Tibial artery (tissue), 4 donors: ENCODE results near the gene MAP4K2.

ENCODE experiments used
- DNase-seq, 2 donors: peaks; one replicate each; pipeline ENCODE4 v3.0.0-alpha.2; 2019
- H3K27ac ChIP-seq, 2 donors: fragments of 200-600 bp; sonication (generic) in 1 of 2; 1 replicate in 1 of 2; 2 replicates in 1 of 2; pipeline ENCODE4 v1.5.1; 2018 to 2019; ENCODE audit warnings: mild to moderate bottlenecking in 1 of 2
- H3K27me3 ChIP-seq, 2 donors: fragments of 200-600 bp; sonication (generic) in 1 of 2; one replicate each; pipeline versions ENCODE4 v1.5.1 to v1.6.0; 2016 to 2019
- H3K36me3 ChIP-seq, 3 donors: fragments of 200-600 bp; sonication (generic) in 2 of 3; one replicate each; pipeline ENCODE4 v1.5.1; 2016 to 2019; ENCODE audit warnings: mild to moderate bottlenecking in 2 of 3
- H3K4me1 ChIP-seq, 4 donors: fragments of 200-600 bp; sonication (generic) in 2 of 4; 1 replicate in 3 of 4; 2 replicates in 1 of 4; pipeline ENCODE4 v1.5.1; 2016 to 2019
- H3K4me3 ChIP-seq, 2 donors: fragments of 200-600 bp; sonication (generic) in 1 of 2; 1 replicate in 1 of 2; 2 replicates in 1 of 2; pipeline ENCODE4 v1.5.1; 2018 to 2019; ENCODE audit warnings: mild to moderate bottlenecking in 2 of 2
- H3K9me3 ChIP-seq, 3 donors: fragments of 200-600 bp; sonication (generic) in 1 of 3; one replicate each; pipeline ENCODE4 v1.5.1; 2016 to 2019
- CTCF ChIP-seq, 2 experiments: fragments of 200-600 bp in 1 of 2; fragments of 450-650 bp in 1 of 2; IDR thresholded peaks; one replicate each; pipeline ENCODE4 v1.5.1; 2017 to 2019; ENCODE audit warnings: antibody characterized with exemption in 2 of 2, mild to moderate bottlenecking in 1 of 2, moderate library complexity in 1 of 2
- intact Hi-C: fragments of 100-400 bp; cut with DNase I; formaldehyde crosslinking; loops from one replicate; pipeline ENCODE4 v1.15.0; 2023; ENCODE audit warnings: low total_unique reads

MAP4K2 gene

DNA sequence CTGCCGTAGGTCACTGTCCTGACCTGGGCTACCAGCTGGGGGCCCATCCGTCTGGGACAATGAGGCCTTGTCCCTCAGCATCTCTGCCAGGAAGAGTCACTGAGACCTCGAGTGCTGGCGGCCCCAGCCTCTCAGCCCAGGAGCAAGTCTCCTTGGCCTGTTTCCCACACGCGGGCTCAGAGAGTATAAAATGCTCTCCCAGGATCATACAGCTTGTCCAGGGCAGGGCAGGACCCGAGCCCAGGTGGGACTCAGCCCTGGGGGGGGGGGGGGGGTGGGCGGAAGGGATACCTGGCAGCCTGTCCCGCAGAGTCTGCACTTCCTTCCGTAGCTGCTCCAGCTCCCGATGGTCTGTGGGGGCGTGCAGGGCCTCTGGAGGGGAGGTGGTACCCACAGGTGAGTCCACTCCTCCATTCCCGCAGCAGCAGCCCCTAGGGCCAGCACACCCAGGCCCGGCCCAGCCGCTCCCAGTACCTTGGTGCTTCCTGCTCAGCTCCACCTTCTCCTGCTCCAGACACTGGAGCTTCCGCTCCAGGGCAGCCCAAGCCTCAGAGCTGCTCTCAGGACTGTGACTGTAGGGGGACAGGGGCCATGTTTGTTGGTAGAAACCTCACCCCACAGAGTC, 33.5 kb upstream of the MAP4K2 start:
- Histone ChIP-seq H3K4me1 (peaks cover 0 to 13% (median 0%) of the 10 kb centered on the region in 4 donors), H3K4me3 (no peak overlapping the region), H3K36me3 (peaks cover 0 to 61% (median 0%) of the 10 kb centered on the region in 3 donors), H3K27me3 (no peaks in the 10 kb centered on the region), H3K9me3 (no peaks in the 10 kb centered on the region), H3K27ac (no peak overlapping the region)
- intact Hi-C loops = no loop called here
- DNase-seq = no peak
- TF ChIP-seq CTCF (IDR thresholded peaks at IDR 0.05) = no peak

DNA sequence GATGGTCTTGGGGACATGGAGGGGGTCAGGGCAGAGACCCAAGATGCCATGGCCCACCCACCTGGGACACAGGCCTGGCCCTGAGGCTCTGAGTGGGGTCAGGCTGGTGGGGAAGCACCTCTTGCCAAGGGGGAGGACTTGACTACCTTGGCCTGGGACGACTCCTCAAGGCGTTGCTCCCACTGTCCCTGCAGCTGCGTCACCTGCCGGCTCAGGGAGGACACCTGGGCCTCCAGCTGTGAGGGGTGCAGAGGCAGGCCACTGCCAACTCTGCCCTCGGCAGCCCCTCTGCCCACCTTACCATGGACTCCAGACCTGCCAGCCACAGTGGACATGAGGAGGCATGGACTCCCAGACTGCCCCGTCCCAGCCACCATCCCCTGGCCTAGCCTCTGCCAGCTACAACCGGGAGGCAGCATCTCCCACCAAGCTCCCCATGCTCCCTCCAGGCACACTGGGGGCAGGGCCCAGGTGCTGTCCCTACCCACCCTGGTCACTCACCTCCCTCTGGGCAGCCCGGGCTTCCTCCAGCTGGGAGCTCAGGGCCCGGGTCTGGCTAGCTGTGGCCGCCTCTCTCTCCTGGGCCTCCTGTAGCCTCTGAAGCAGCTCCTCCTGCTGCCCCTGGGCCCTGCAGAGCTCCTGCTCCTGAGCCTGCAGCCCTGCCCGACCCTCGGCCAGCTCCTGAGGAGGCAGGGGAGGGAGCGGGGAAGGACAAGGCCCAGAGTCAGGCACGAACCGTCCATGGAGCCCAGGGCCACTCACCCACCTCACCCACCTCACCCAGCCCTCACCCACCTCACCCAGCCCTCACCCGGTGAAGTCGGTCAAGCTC, 32.8 kb upstream of the MAP4K2 start:
- Histone ChIP-seq H3K4me1 (peaks cover 0 to 13% (median 0%) of the 10 kb centered on the region in 4 donors), H3K9me3 (no peaks in the 10 kb centered on the region), H3K27ac (no peak overlapping the region), H3K27me3 (no peaks in the 10 kb centered on the region), H3K4me3 (no peak overlapping the region), H3K36me3 (peaks cover 0 to 67% (median 0%) of the 10 kb centered on the region in 3 donors)
- no peak for TF ChIP-seq CTCF (IDR thresholded peaks at IDR 0.05)
- intact Hi-C loops = no loop called here
- DNase-seq = no peak

- Histone ChIP-seq H3K27ac (no peak overlapping the region), H3K36me3 (peaks cover 0 to 69% (median 0%) of the 10 kb centered on the region in 3 donors), H3K9me3 (no peaks in the 10 kb centered on the region), H3K4me1 (peaks cover 0 to 13% (median 0%) of the 10 kb centered on the region in 4 donors), H3K4me3 (no peak overlapping the region), H3K27me3 (no peaks in the 10 kb centered on the region)
- DNase-seq = no peak
- intact Hi-C loops = no loop called here
- no peak for TF ChIP-seq CTCF (IDR thresholded peaks at IDR 0.05)
These were observed 32.0 kb upstream of the MAP4K2 start for GRCh38 chr11:64834723-64835615.

DNA sequence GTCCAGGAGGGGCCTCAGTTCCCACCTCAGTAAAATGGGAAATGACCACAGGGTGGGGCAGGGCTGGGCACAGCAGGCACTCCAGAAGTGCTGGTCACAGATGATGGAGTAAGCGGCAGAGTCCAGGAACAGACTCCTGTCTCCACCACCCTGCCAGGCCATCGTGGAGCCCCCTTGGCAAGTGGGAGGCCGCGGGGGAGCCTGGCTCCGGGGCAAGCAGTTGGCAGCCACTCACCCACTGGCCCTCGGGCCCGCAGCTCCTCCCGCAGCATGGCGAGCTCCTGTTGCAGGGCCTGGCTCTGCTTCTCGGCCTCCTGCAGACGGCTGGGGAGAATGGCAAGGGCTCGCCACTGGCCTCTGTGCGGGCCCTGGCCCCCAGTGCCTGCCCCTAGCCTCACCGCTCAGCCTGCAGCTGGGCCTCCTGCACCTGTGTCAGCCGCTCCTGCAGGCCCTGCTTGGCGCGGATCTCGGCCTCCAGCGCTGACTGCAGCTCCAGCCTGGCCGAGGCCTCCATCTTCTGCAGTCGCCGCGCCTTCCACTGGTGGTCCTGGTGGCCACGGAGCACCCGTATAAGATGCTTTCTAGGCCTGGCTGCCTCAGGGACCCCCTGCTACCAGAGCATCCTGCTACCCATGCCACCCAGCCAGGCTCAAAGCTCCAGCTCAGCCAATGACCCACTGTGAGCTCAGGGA, 31.2 kb upstream of the MAP4K2 start:
- no peak for TF ChIP-seq CTCF (IDR thresholded peaks at IDR 0.05)
- Histone ChIP-seq H3K36me3 (peaks cover 0 to 69% (median 0%) of the 10 kb centered on the region in 3 donors), H3K9me3 (no peaks in the 10 kb centered on the region), H3K27me3 (no peaks in the 10 kb centered on the region), H3K4me1 (peaks cover 0 to 13% (median 0%) of the 10 kb centered on the region in 4 donors), H3K27ac (no peak overlapping the region), H3K4me3 (no peak overlapping the region)
- DNase-seq = no peak
- intact Hi-C loops = no loop called here

- Histone ChIP-seq H3K27ac (no peak overlapping the region), H3K9me3 (no peaks in the 10 kb centered on the region), H3K36me3 (peaks cover 0 to 69% (median 0%) of the 10 kb centered on the region in 3 donors), H3K4me3 (no peak overlapping the region), H3K4me1 (peaks cover 0 to 13% (median 0%) of the 10 kb centered on the region in 4 donors), H3K27me3 (no peaks in the 10 kb centered on the region)
- no peak for DNase-seq
- intact Hi-C loops = no loop called here
- no peak for TF ChIP-seq CTCF (IDR thresholded peaks at IDR 0.05)
These were observed 30.5 kb upstream of the MAP4K2 start for GRCh38 chr11:64833509-64833908.
